Stimulated activated CD4-positive, alpha-beta T cell treated with anti-CD3 and anti-CD28 coated beads, Interleukin-1b, Interleukin-23, amount 100 ng/mL, for 1 hour (primary cell): ENCODE results near the gene BRAT1.
"Not testable (repeated sequence)": the region's sequence is repeated elsewhere in the genome, so short reads cannot be mapped to it uniquely, and the experiment has no call there.

Experiments
- DNase-seq, 2 donors: peaks; one replicate each; pipeline ENCODE4 v3.0.0-alpha.2; 2020; ENCODE audit warnings: low read depth in 2 of 2

Gene BRAT1

GRCh38 chr7:2555121-2556052, at the start of gene BRAT1:
TSS of gene BRAT1 (minus strand) at chr7:2555524. CDS start at chr7:2554431, 1,093 bp downstream.
- DNase-seq, result peak; percentile 90 to 96

GRCh38 chr7:2604608-2605174, 49.4 kb upstream of the BRAT1 start:
- no peak for DNase-seq

- DNase-seq, result no peak
Observed at GRCh38 chr7:2603044-2603965, 48.0 kb upstream of the BRAT1 start.

- DNase-seq, result no peak
Observed at GRCh38 chr7:2602406-2603043, 47.2 kb upstream of the BRAT1 start.

- no peak for DNase-seq
Observed at GRCh38 chr7:2601907-2602306, 46.6 kb upstream of the BRAT1 start.

- DNase-seq, result no peak
Observed at GRCh38 chr7:2601065-2601464, 45.7 kb upstream of the BRAT1 start.

- DNase-seq, result no peak
Observed at GRCh38 chr7:2598154-2598823, 43.0 kb upstream of the BRAT1 start.

- DNase-seq, result no peak
Observed at GRCh38 chr7:2597273-2597640, 41.9 kb upstream of the BRAT1 start.

GRCh38 chr7:2596464-2597272, 41.3 kb upstream of the BRAT1 start:
- no peak for DNase-seq

- DNase-seq, result no peak
Observed at GRCh38 chr7:2595258-2595860, 40.0 kb upstream of the BRAT1 start.

GRCh38 chr7:2594599-2594998, 39.3 kb upstream of the BRAT1 start:
- DNase-seq, result no peak

GRCh38 chr7:2593036-2593727, 37.9 kb upstream of the BRAT1 start:
- no peak for DNase-seq

GRCh38 chr7:2592375-2592865, 37.1 kb upstream of the BRAT1 start:
- no peak for DNase-seq

- DNase-seq, result not testable (repeated sequence)
Observed at GRCh38 chr7:2589941-2590340, 34.6 kb upstream of the BRAT1 start.

- no peak for DNase-seq
Observed at GRCh38 chr7:2589341-2589740, 34.0 kb upstream of the BRAT1 start.

GRCh38 chr7:2587778-2588177, 32.5 kb upstream of the BRAT1 start:
- DNase-seq, result no peak

- DNase-seq, result no peak
Observed at GRCh38 chr7:2587134-2587533, 31.8 kb upstream of the BRAT1 start.

GRCh38 chr7:2586326-2587020, 31.1 kb upstream of the BRAT1 start:
- DNase-seq, result no peak
